ENCODE results near the gene LONP2.

DNA sequence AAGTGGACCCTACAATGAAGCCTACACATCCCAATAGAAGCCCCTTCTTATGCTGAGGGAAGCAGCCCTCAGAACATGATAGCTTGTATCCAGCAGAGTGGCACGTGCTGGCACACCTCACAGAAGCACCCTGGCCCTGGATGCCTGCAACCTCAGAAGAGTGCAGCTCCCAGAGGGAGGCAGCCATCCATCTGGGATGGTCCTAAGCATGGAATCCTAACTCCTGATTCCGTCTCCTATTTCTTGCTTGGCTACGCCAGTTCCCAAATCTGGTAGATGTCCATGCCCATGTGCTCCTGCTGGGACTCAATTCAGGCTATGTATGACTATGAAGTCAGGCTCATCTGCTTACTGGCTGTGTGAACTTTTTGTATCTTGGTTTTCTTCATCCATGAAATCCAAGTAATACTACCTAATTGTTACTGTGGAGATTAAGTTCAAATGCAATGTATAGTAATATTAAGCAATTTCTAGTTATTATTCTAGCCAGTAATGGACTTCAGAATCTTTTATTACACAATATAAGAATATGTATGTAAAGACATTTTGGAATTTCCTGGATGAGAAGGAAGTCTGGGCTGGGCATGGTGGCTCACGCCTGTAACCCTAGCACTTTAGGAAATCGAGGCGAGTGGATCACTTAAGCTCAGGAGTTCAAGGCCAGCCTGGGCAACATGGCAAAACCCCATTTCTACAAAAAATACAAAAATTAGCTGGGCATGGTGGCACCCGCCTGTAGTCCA lies 108.7 kb downstream of the LONP2 start:
- TF ChIP-seq, protein P1, sequence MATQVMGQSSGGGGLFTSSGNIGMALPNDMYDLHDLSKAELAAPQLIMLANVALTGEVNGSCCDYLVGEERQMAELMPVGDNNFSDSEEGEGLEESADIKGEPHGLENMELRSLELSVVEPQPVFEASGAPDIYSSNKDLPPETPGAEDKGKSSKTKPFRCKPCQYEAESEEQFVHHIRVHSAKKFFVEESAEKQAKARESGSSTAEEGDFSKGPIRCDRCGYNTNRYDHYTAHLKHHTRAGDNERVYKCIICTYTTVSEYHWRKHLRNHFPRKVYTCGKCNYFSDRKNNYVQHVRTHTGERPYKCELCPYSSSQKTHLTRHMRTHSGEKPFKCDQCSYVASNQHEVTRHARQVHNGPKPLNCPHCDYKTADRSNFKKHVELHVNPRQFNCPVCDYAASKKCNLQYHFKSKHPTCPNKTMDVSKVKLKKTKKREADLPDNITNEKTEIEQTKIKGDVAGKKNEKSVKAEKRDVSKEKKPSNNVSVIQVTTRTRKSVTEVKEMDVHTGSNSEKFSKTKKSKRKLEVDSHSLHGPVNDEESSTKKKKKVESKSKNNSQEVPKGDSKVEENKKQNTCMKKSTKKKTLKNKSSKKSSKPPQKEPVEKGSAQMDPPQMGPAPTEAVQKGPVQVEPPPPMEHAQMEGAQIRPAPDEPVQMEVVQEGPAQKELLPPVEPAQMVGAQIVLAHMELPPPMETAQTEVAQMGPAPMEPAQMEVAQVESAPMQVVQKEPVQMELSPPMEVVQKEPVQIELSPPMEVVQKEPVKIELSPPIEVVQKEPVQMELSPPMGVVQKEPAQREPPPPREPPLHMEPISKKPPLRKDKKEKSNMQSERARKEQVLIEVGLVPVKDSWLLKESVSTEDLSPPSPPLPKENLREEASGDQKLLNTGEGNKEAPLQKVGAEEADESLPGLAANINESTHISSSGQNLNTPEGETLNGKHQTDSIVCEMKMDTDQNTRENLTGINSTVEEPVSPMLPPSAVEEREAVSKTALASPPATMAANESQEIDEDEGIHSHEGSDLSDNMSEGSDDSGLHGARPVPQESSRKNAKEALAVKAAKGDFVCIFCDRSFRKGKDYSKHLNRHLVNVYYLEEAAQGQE (IDR thresholded peaks at IDR 0.05; ENCODE audit: borderline replicate concordance), result no peak
- TF ChIP-seq EZH2 (IDR thresholded peaks at IDR 0.05; ENCODE audit: borderline replicate concordance, insufficient read depth, low read length, poor library complexity, severe bottlenecking), result no peak
- TF ChIP-seq, protein P2, sequence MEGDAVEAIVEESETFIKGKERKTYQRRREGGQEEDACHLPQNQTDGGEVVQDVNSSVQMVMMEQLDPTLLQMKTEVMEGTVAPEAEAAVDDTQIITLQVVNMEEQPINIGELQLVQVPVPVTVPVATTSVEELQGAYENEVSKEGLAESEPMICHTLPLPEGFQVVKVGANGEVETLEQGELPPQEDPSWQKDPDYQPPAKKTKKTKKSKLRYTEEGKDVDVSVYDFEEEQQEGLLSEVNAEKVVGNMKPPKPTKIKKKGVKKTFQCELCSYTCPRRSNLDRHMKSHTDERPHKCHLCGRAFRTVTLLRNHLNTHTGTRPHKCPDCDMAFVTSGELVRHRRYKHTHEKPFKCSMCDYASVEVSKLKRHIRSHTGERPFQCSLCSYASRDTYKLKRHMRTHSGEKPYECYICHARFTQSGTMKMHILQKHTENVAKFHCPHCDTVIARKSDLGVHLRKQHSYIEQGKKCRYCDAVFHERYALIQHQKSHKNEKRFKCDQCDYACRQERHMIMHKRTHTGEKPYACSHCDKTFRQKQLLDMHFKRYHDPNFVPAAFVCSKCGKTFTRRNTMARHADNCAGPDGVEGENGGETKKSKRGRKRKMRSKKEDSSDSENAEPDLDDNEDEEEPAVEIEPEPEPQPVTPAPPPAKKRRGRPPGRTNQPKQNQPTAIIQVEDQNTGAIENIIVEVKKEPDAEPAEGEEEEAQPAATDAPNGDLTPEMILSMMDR (IDR thresholded peaks at IDR 0.05; ENCODE audit: poor library complexity, severe bottlenecking), result no peak
- TF ChIP-seq TAF1 (IDR thresholded peaks at IDR 0.05; ENCODE audit: low read depth), result no peak
- no peak for TF ChIP-seq SMC3 (conservative IDR thresholded peaks at IDR 0.05; ENCODE audit: poor library complexity)
- TF ChIP-seq EP300 (conservative IDR thresholded peaks at IDR 0.05; ENCODE audit: poor library complexity, severe bottlenecking), result no peak
- TF ChIP-seq POLR2AphosphoS5 (IDR thresholded peaks at IDR 0.05), result no peak

Measured in neural cell (in vitro differentiated cells).